HepG2 (cell line): ENCODE data around the gene MYCBPAP. TPM values are rescaled to one million over a fixed set of nuclear protein-coding genes. Genes with fewer than 3 reads are reported as not detected.
A peak's percentile ranks its signal among the peaks of the same experiment; 100 is the strongest.

Experiments
- ARNTL ChIP-seq: sonication (generic); formaldehyde crosslinking; IDR thresholded peaks from 2 replicates; pipeline ENCODE4 v1.4.0; 2020; ENCODE audit warnings: mild to moderate bottlenecking, missing genetic modification reagents
- ATAD3A ChIP-seq: sonication (generic); formaldehyde crosslinking; IDR thresholded peaks from 2 replicates; pipeline ENCODE4 v1.4.0; 2020; ENCODE audit warnings: missing genetic modification reagents
- CTCF ChIP-seq: sonication (generic); formaldehyde crosslinking; IDR thresholded peaks from 2 replicates; pipeline ENCODE4 v1.5.0; 2020; ENCODE audit warnings: mild to moderate bottlenecking, missing genetic modification reagents, moderate library complexity
- E2F1 ChIP-seq: sonication (generic); formaldehyde crosslinking; IDR thresholded peaks from 2 replicates; pipeline ENCODE4 v1.5.0; 2020; ENCODE audit warnings: missing genetic modification reagents
- KDM2A ChIP-seq: sonication (generic); formaldehyde crosslinking; IDR thresholded peaks from 2 replicates; pipeline ENCODE4 v1.4.0; 2020; ENCODE audit warnings: low read depth, missing genetic modification reagents, borderline replicate concordance
- NFKB2 ChIP-seq: sonication (generic); formaldehyde crosslinking; IDR thresholded peaks from 2 replicates; pipeline ENCODE4 v1.4.0; 2020; ENCODE audit warnings: missing genetic modification reagents, borderline replicate concordance
- PATZ1 ChIP-seq: sonication (generic); formaldehyde crosslinking; IDR thresholded peaks from 2 replicates; pipeline ENCODE4 v1.4.0; 2020; ENCODE audit warnings: missing genetic modification reagents
- SP5 ChIP-seq: IDR thresholded peaks from 2 replicates; pipeline ENCODE4 v1.6.1; 2016; ENCODE audit warnings: low read depth, borderline replicate concordance
- STAG1 ChIP-seq: sonication (generic); formaldehyde crosslinking; IDR thresholded peaks from 2 replicates; pipeline ENCODE4 v1.4.0; 2020; ENCODE audit warnings: missing genetic modification reagents
- TEAD3 ChIP-seq: optimal IDR thresholded peaks from 2 replicates; pipeline ENCODE3; 2016; ENCODE audit warnings: borderline replicate concordance
- ZNF136 ChIP-seq: sonication (generic); formaldehyde crosslinking; IDR thresholded peaks from 2 replicates; pipeline ENCODE4 v1.8.1; 2022; ENCODE audit warnings: low read depth, mild to moderate bottlenecking, moderate library complexity, missing genetic modification reagents
- ZNF512B ChIP-seq: sonication (generic); formaldehyde crosslinking; IDR thresholded peaks from 2 replicates; pipeline ENCODE4 v1.5.1; 2020; ENCODE audit warnings: missing genetic modification reagents, mild to moderate bottlenecking, borderline replicate concordance
- ZNF644 ChIP-seq: IDR thresholded peaks from 2 replicates; pipeline ENCODE4 v1.6.1; 2016; ENCODE audit warnings: low read depth
- ZNF768 ChIP-seq: sonication (generic); formaldehyde crosslinking; IDR thresholded peaks from 2 replicates; pipeline ENCODE4 v1.4.0; 2020; ENCODE audit warnings: missing genetic modification reagents
- polyA plus RNA-seq, 8 experiments: library from polyadenylated mRNA; depleted of rRNA in 3 of 8; stranded (reverse) in 7 of 8; unstranded in 1 of 8; fragments of >200 nt; fragmentation: Illumina TruSeq in 4 of 8; extraction: Trizol in 4 of 8; gene quantifications; 2 replicates each; pipeline versions ENCODE4 v1.2.1 to v1.2.3, GENCODE V29; 2011 to 2016; ENCODE audit warnings: low read depth in 4 of 8, missing spikeins in 1 of 8, mixed read lengths in 1 of 8; ENCODE audit not compliant: insufficient read depth in 1 of 8
- total RNA-seq, 5 experiments: library from RNA; depleted of rRNA; stranded (reverse); fragments of >200 nt; fragmentation: Illumina TruSeq; extraction: Trizol; gene quantifications; 2 replicates each; pipeline ENCODE4 v1.2.3, GENCODE V29; 2016; ENCODE audit warnings: low read depth in 1 of 5

MYCBPAP gene
- total and polyA plus RNA-seq, 2 of the 13 experiments (the other 11 are each of a cell fraction or from before 2014, with no cell fraction given), result 0.22 to 0.24 TPM

GRCh38 chr17:50523208-50523607, 15.0 kb downstream of the MYCBPAP start (continued):
- TF ChIP-seq ZNF512B (CRISPR knock-in tag) (no peak), ZNF136 (CRISPR knock-in tag) (no peak), PATZ1 (0 out of 2 replicates have a peak, but pooled peaks have one; percentile 17), ARNTL (no peak), ATAD3A (CRISPR knock-in tag) (no peak), SP5 (no peak), TEAD3 (CRISPR knock-in tag) (peak; percentile 80), NFKB2 (CRISPR knock-in tag) (no peak), ZNF768 (CRISPR knock-in tag) (0 out of 2 replicates have a peak, but pooled peaks have one; percentile 13), CTCF (CRISPR knock-in tag) (peak; percentile 24; the same call in 1 of the 2 replicates), E2F1 (CRISPR knock-in tag) (no peak), KDM2A (0 out of 2 replicates have a peak, but pooled peaks have one; percentile 8), STAG1 (CRISPR knock-in tag) (peak; percentile 20; the same call in 1 of the 2 replicates), ZNF644 (no peak)
